Tibial nerve (tissue), 4 donors: ENCODE data around the gene PON1. TPM values are rescaled to one million over a fixed set of nuclear protein-coding genes. Genes with fewer than 3 reads are reported as not detected.

Source experiments
- DNase-seq, 2 donors: peaks; one replicate each; pipeline ENCODE4 v3.0.0-alpha.2; 2019; ENCODE audit warnings: low spot score in 2 of 2
- H3K27ac ChIP-seq, 4 donors: fragments of 200-600 bp; sonication (generic) in 3 of 4; one replicate each; pipeline ENCODE4 v1.5.1; 2017 to 2019; ENCODE audit warnings: mild to moderate bottlenecking in 1 of 4
- H3K27me3 ChIP-seq, 2 donors: fragments of 200-600 bp; sonication (generic) in 1 of 2; one replicate each; pipeline versions ENCODE4 v1.5.1 to v1.6.0; 2017 to 2019
- H3K36me3 ChIP-seq, 3 donors: fragments of 200-600 bp; sonication (generic); one replicate each; pipeline ENCODE4 v1.5.1; 2018 to 2019
- H3K4me1 ChIP-seq, 4 donors: fragments of 200-600 bp; sonication (generic) in 3 of 4; one replicate each; pipeline ENCODE4 v1.5.1; 2017 to 2019
- H3K4me3 ChIP-seq, 4 donors: fragments of 200-600 bp; sonication (generic) in 3 of 4; one replicate each; pipeline ENCODE4 v1.5.1; 2017 to 2019; ENCODE audit warnings: mild to moderate bottlenecking in 1 of 4, moderate library complexity in 1 of 4
- H3K9me3 ChIP-seq, 4 donors: fragments of 200-600 bp; sonication (generic) in 3 of 4; one replicate each; pipeline ENCODE4 v1.5.1; 2017 to 2019
- EP300 ChIP-seq, 2 donors: sonication (generic); formaldehyde crosslinking; IDR thresholded peaks; one replicate each; pipeline ENCODE4 v1.6.1; 2017; ENCODE audit warnings: antibody characterized with exemption in 2 of 2, mild to moderate bottlenecking in 1 of 2
- POLR2A ChIP-seq, 2 donors: fragments of 450-650 bp; IDR thresholded peaks; one replicate each; pipeline ENCODE4 v1.6.1; 2017; ENCODE audit warnings: antibody characterized with exemption in 2 of 2, mild to moderate bottlenecking in 2 of 2, moderate library complexity in 2 of 2
- WGBS, 2 donors: methylation state at CpG; one replicate each; pipeline ENCODE4 v1.1.5; 2018; 5-methylcytosine and 5-hydroxymethylcytosine counted together
- small RNA-seq: library from RNA; depleted of rRNA; stranded (forward); fragments of <200 nt; gene quantifications from one replicate; pipeline ENCODE3, GENCODE V24; 2016
- total RNA-seq, 4 donors: library from RNA; depleted of rRNA; stranded (reverse); fragments of >200 nt; gene quantifications; one replicate each; pipeline ENCODE4 v1.1.0, GENCODE V29; 2016
- TF ChIP-seq, protein P1 (sequence below), 5 experiments: fragments of 200-600 bp in 3 of 5; fragments of 450-650 bp in 2 of 5; sonication (generic) in 3 of 5; IDR thresholded peaks; one replicate each; pipeline ENCODE4 v1.5.1; 2016 to 2019; ENCODE audit warnings: antibody characterized with exemption in 5 of 5, mild to moderate bottlenecking in 3 of 5, moderate library complexity in 2 of 5

Gene PON1
- total RNA-seq, 4 donors from 2014 or later = not detected

DNA sequence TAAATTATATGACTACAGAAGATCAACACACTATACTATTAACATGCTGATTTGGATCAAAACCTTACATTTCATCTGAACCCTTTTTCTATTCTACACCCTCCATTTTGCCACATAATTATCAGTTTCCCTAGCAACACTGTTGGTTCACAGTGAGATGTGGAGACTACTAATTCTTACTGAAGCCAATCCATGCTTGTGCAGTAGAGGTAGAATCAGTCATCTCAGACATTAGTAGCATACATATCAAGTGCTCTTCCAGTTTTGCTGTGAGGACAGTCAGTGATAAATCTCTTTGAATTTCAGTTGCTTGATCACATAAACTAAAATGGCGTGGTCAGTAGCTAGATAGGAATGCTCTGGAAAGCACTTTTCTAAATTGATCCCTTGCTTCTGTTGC, 70.3 kb downstream of the PON1 start:
- Histone ChIP-seq H3K27me3 (no peaks in the 10 kb centered on the region), H3K36me3 (peaks cover 0 to 4% (median 0%) of the 10 kb centered on the region in 3 donors), H3K4me1 (no peaks in the 10 kb centered on the region), H3K27ac (no peak overlapping the region), H3K9me3 (no peaks in the 10 kb centered on the region), H3K4me3 (no peak overlapping the region)
- DNase-seq = no peak
- WGBS, 2 donors = 96 to 97% methylated on average over 1 of the region's 1 CpG
- no peak for TF ChIP-seq EP300 (IDR thresholded peaks at IDR 0.05)
- TF ChIP-seq, protein P1, sequence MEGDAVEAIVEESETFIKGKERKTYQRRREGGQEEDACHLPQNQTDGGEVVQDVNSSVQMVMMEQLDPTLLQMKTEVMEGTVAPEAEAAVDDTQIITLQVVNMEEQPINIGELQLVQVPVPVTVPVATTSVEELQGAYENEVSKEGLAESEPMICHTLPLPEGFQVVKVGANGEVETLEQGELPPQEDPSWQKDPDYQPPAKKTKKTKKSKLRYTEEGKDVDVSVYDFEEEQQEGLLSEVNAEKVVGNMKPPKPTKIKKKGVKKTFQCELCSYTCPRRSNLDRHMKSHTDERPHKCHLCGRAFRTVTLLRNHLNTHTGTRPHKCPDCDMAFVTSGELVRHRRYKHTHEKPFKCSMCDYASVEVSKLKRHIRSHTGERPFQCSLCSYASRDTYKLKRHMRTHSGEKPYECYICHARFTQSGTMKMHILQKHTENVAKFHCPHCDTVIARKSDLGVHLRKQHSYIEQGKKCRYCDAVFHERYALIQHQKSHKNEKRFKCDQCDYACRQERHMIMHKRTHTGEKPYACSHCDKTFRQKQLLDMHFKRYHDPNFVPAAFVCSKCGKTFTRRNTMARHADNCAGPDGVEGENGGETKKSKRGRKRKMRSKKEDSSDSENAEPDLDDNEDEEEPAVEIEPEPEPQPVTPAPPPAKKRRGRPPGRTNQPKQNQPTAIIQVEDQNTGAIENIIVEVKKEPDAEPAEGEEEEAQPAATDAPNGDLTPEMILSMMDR (IDR thresholded peaks at IDR 0.05) = no peak
- no peak for TF ChIP-seq POLR2A (IDR thresholded peaks at IDR 0.05)

DNA sequence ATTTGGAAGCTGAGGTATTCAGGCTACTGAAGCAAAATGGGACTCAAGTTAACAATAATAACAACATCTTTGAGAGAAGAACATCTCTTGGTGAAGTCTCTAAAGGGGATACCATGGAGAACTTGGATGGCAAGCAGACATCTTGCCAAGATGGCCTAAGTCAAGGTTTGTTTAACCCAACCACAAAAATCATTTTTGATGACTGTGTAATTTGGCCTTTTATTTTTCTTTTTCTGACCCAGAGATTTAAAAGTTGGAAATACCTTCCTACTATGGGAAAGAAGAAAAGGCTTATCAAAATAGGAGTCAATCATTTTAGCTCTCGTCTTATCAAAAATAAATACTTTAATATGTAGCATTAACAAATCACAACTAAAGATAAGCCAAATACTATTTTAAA, 72.4 kb downstream of the PON1 start:
- 90 to 95% methylated on average over 1 of the region's 1 CpG for WGBS, 2 donors
- TF ChIP-seq EP300 (IDR thresholded peaks at IDR 0.05) = no peak
- no peak for TF ChIP-seq POLR2A (IDR thresholded peaks at IDR 0.05)
- TF ChIP-seq, protein P1 (IDR thresholded peaks at IDR 0.05) = no peak
- H3K9me3 ChIP-seq = no peaks in the 10 kb centered on the region
- H3K27ac ChIP-seq = no peak overlapping the region
- peaks cover 0 to 4% (median 0%) of the 10 kb centered on the region in 3 donors for H3K36me3 ChIP-seq
- H3K4me1 ChIP-seq = peaks cover 0 to 2% (median 0%) of the 10 kb centered on the region in 4 donors
- no peak for DNase-seq
- no peak overlapping the region for H3K4me3 ChIP-seq
- no peaks in the 10 kb centered on the region for H3K27me3 ChIP-seq

DNA sequence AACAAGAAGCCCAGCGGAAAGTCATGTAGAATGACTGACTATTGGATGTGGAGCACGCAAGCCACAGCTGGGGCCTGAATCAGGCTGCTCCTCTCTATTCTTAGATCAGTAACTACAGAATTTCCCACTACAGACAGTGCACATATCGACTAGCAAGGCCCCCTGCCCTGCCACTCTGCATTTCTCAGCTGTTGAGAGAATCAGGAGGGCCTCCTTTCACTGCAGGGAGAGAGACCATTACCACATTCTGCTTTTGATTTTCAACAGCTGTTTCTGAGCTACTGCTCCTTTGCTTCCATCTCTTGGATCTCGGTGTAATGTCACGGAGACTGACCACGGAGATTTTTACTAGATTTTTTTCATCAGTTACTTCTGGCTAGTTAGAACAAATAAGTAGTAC, 73.8 kb downstream of the PON1 start:
- TF ChIP-seq, protein P1 (IDR thresholded peaks at IDR 0.05) = no peak
- TF ChIP-seq POLR2A (IDR thresholded peaks at IDR 0.05) = no peak
- TF ChIP-seq EP300 (IDR thresholded peaks at IDR 0.05) = no peak
- WGBS, 2 donors = 79 to 83% methylated on average over 6 of the region's 6 CpGs
- DNase-seq = no peak

More for the DNA sequence above, 73.8 kb downstream of the PON1 start:
- Histone ChIP-seq H3K36me3 (peaks cover 0 to 4% (median 0%) of the 10 kb centered on the region in 3 donors), H3K4me3 (no peak overlapping the region), H3K9me3 (no peaks in the 10 kb centered on the region), H3K4me1 (peaks cover 0 to 9% (median 0%) of the 10 kb centered on the region in 4 donors), H3K27ac (no peak overlapping the region), H3K27me3 (no peaks in the 10 kb centered on the region)

Small RNAs within 50 kb of the gene (small RNA-seq; reads per million reads assigned to genes)
- gene AC004022.2 = not detected

Other genes with a start within 250 kb of the PON1 start
- gene PON3, start 71.8 kb upstream of the PON1 start, total RNA-seq = 1 to 10 TPM; 3.1 to 3.6 (median 3.2) TPM
- 100 to 1,000 TPM in 3 of 4 donors, 10 to 100 TPM in 1; 93.5 to 183 (median 155) TPM for gene PON2, start 110.5 kb upstream of the PON1 start, total RNA-seq
- not detected for gene ASB4, start 161.4 kb upstream of the PON1 start, total RNA-seq